ENCODE data around the gene OR2T8.

Gene OR2T8

GRCh38 chr1:247962911-247963588 lies 43.0 kb downstream of the OR2T8 start:
- DNase-seq: no peak

GRCh38 chr1:247964933-247965332 lies 44.9 kb downstream of the OR2T8 start, which contains the start of gene OR2AK2:
Gene OR2AK2, plus strand, starts transcription at chr1:247965233. Its CDS starts 144 bp downstream, at chr1:247965377.
- no peak for DNase-seq

DNA sequence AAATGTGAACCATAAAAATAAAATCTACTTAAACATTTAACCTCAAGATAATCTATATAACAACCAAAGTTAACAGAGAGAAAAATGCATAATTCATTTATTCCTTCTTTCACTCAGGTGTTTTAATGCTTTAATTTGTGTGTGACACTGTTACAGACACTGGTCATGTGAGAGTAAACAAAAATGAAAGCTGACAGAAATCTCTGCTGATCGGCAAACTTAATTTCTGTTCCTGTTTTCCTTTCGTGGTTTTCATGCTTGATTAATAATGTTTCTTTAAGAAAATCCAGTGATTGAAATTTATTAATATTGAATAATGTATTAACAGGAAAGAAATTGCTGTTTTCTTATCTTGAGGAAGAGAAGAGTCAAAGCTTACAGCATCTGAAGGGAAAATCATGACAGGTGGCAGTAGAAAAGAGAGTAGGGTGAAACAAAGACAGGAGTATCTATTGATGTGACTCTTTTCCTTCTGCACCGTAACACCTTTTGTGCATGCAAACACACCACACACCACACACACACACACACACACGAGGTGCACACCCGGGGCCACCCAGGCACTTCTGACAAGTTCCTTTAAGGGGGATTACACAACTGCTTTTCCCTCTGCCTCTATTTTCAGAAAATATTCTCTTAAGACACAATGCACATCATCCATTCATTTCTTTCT lies 46.6 kb downstream of the OR2T8 start:
- no peak for DNase-seq

Measured in activated T-cell treated with anti-CD3 and anti-CD28 coated beads, Interleukin-2, amount 50 U/mL, for 48 hours (primary cell).